Mesodermal cell (in vitro differentiated cells): ENCODE results near the gene ZNF830.
"Not testable (repeated sequence)": the region's sequence is repeated elsewhere in the genome, so short reads cannot be mapped to it uniquely, and the experiment has no call there.

Experiments
- H3K27ac ChIP-seq: 2 replicates; pipeline ENCODE4 v1.7.0; 2013; ENCODE audit warnings: mild to moderate bottlenecking, low read depth, low read length, moderate library complexity; ENCODE audit not compliant: severe bottlenecking
- H3K36me3 ChIP-seq: 2 replicates; pipeline ENCODE4 v1.7.1; 2013; ENCODE audit warnings: mild to moderate bottlenecking, low read length, moderate library complexity; ENCODE audit not compliant: control insufficient read depth, insufficient read depth
- H3K4me1 ChIP-seq: one replicate; pipeline ENCODE4 v1.7.1; 2013; ENCODE audit warnings: mild to moderate bottlenecking, low read length; ENCODE audit not compliant: insufficient read depth, control insufficient read depth, poor library complexity, severe bottlenecking
- H3K4me3 ChIP-seq: 2 replicates; pipeline ENCODE4 v1.7.0; 2013; ENCODE audit warnings: low read length, control low read depth, mild to moderate bottlenecking; ENCODE audit not compliant: insufficient read depth, poor library complexity, severe bottlenecking; ENCODE audit errors: extremely low read depth
- H3K9me3 ChIP-seq: 2 replicates; pipeline ENCODE4 v1.7.1; 2013; ENCODE audit warnings: mild to moderate bottlenecking, low read length, moderate library complexity; ENCODE audit not compliant: control insufficient read depth
- WGBS, 2 experiments: methylation state at CpG; one replicate each; pipeline ENCODE4 v1.1.5; 2013; ENCODE audit warnings: missing lambda C conversion rate in 2 of 2; ENCODE audit not compliant: insufficient coverage in 2 of 2; 5-methylcytosine and 5-hydroxymethylcytosine counted together

ZNF830 gene

DNA sequence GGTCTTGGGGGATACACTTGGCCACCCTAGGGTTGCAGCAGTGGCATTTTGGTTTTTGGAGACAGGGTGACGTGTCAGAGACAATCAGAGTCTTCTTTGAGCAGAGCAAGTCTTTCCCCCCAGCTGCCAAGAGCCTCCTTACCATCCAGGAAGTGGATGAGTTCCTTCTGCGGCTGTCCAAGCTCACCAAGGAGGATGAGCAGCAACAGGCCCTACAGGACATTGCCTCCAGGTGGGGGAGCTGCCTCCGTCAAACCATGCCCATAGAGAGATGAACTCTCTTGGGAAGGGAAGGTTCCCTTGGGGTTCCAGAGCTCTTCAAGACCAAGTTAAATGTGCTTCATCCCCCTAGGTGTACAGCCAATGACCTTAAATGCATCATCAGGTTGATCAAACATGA, 30.3 kb downstream of the ZNF830 start:
- no peaks in the 10 kb centered on the region for H3K9me3 ChIP-seq
- no peaks in the 10 kb centered on the region for H3K4me1 ChIP-seq
- WGBS, 2 experiments = 93 to 96% methylated on average over 3 of the region's 3 CpGs
- H3K36me3 ChIP-seq = peaks cover 94% of the 10 kb centered on the region
- H3K27ac ChIP-seq = no peak overlapping the region
- H3K4me3 ChIP-seq = no peak overlapping the region

DNA sequence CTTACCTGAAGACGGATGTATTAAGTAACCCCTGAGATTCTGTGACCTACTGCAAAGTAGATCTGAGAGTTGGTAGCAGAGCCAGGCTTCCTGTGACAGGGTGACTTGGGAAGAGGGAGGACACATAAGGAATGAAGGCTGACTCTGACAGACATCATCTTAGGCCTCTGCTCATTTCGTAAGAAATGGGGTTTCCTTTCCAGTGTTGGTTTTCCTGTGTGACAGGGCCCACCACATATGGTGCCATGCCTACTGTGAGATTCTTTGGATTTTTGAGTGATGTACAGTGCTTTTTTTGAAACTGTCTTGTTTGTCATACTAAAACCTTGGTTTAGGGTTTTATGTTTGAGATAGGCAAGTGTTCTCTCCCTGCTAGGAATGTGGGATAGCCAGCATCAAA, 31.7 kb downstream of the ZNF830 start:
- Histone ChIP-seq H3K27ac (no peak overlapping the region), H3K4me3 (no peak overlapping the region), H3K36me3 (peaks cover 91% of the 10 kb centered on the region), H3K4me1 (no peaks in the 10 kb centered on the region), H3K9me3 (no peaks in the 10 kb centered on the region)
- WGBS, 2 experiments = 88 to 92% methylated on average over 2 of the region's 2 CpGs

DNA sequence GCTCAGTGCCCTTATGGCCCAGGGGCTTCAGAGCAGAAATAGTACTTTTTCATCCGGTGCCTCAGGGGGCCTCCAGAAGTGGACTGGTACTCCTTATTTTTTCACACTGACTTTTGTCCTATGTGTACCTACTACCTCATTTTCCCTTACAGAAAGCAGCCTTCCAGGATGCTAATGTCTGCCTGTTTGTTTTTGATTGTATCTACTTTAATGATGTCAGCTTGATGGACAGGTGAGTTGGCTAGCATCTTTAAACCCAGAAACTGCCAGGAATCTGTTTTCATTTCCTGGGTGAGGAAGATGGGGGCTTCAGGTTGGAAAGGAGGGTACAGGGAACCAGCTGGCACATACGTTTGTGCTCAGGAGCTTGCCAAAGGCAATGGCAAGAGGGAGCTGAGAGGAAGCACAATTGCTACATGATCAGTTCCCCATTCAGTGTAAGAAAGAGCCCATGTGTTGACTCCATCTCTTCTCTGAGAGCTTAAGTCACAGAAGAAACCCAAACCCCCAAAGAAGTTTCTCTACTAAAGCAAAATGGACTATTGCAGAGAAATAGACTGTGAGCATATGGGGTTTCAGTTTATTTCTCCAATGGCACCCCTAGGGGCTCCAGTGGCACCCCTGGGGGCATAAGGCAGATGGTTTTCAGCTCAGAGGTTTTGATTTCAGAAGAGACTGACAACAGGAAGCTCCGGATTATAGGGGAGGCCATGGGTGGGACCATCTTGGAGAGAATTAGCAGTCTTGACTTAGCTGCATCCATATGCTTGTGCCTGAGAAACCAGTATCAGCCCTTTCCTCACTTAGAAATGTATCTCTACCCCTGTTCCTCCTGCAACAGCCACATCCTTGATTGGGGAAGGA, 35.3 kb downstream of the ZNF830 start:
- no peak overlapping the region for H3K4me3 ChIP-seq
- WGBS, 2 experiments = 93 to 100% methylated on average over 2 to 3 of the region's 3 CpGs
- H3K27ac ChIP-seq = no peak overlapping the region
- no peaks in the 10 kb centered on the region for H3K4me1 ChIP-seq
- peaks cover 89% of the 10 kb centered on the region for H3K36me3 ChIP-seq
- no peaks in the 10 kb centered on the region for H3K9me3 ChIP-seq

DNA sequence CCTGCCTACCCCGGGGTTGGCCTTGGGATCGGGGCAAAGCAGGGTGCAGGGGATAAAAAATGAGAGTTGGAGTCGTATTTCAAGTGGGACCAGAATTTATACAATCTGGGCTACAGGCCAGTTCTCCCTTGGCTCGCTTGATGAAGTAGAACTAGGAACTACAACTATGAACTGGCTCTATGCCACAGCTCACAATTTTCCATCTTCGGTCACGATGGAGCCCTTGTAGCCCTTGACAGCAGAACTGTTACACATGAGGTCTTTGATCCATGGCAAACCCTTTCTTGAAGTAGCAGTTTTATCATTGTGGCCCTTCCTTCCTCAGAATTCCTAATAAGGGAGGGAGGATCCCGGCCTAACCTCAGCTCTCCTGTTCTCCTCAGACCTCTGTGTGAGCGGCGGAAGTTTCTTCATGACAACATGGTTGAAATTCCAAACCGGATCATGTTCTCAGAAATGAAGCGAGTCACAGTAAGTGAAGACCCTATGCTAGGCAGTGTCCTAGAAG, 36.1 kb downstream of the ZNF830 start:
- H3K9me3 ChIP-seq = no peaks in the 10 kb centered on the region
- H3K27ac ChIP-seq = no peak overlapping the region
- no peak overlapping the region for H3K4me3 ChIP-seq
- 93 to 98% methylated on average over 9 to 10 of the region's 11 CpGs for WGBS, 2 experiments
- H3K36me3 ChIP-seq = peaks cover 89% of the 10 kb centered on the region
- H3K4me1 ChIP-seq = no peaks in the 10 kb centered on the region

DNA sequence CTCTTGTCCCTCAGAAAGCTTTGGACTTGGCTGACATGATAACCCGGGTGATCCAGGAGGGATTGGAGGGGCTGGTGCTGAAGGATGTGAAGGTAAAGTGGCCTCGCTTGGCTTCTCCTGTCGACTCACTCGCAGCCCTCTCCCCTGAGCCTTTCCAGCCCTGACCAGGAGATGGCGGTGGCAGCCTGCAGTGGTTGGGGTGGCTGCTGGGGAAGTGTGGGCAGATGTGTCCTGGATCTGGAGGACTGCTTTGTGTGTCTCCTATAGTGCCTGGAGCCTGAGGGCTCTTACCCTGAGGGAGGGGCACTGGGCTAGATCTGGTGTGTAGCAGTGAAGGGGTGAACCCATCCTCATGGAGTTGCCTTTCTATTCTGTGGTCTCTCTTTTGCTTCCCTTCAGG, 36.9 kb downstream of the ZNF830 start:
- WGBS, 2 experiments = 66 to 83% methylated on average over 1 to 2 of the region's 5 CpGs
- no peaks in the 10 kb centered on the region for H3K4me1 ChIP-seq
- H3K4me3 ChIP-seq = no peak overlapping the region
- H3K9me3 ChIP-seq = no peaks in the 10 kb centered on the region
- peaks cover 89% of the 10 kb centered on the region for H3K36me3 ChIP-seq
- no peak overlapping the region for H3K27ac ChIP-seq

DNA sequence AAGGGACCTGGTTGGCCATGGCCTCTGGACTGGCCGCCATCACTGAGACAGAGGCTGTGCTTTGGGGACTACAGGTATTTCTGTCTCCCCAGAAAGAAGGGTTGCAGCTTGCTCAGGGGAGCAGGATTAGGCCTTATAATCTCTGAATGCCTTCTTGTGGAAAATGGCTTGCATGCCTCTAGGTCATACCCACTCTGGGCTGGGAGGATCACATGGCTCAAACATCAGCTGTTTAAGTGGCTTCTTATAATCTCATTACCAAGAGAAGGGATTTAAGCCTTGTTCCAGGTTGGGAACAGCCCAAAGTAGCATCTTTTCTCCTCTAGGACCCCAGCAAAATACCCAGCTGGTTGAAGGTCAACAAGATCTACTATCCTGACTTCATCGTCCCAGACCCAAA, 38.1 kb downstream of the ZNF830 start:
- 100% methylated on average over 1 of the region's 2 CpGs for WGBS, 2 experiments
- H3K4me1 ChIP-seq = no peaks in the 10 kb centered on the region
- no peaks in the 10 kb centered on the region for H3K9me3 ChIP-seq
- no peak overlapping the region for H3K4me3 ChIP-seq
- H3K36me3 ChIP-seq = peaks cover 89% of the 10 kb centered on the region
- H3K27ac ChIP-seq = no peak overlapping the region

DNA sequence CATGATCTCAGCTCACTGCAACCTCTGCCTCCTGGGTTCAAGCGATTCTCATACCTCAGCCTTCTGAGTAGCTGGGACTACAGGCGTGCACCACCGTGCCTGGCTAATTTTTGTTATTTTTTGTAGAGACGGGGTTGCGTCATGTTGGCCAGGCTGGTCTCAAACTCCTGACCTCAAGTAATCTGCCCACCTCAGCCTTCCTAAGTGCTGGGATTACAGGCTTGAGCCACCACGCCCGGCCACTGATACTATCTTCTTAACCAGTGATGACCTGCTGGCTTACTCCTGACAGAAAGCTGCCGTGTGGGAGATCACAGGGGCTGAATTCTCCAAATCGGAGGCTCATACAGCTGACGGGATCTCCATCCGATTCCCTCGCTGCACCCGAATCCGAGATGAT, 39.6 kb downstream of the ZNF830 start:
- peaks cover 87% of the 10 kb centered on the region for H3K36me3 ChIP-seq
- not testable (repeated sequence) for H3K27ac ChIP-seq, H3K4me1 ChIP-seq, H3K4me3 ChIP-seq, H3K9me3 ChIP-seq
- WGBS, 2 experiments = 89 to 96% methylated on average over 13 to 14 of the region's 14 CpGs

DNA sequence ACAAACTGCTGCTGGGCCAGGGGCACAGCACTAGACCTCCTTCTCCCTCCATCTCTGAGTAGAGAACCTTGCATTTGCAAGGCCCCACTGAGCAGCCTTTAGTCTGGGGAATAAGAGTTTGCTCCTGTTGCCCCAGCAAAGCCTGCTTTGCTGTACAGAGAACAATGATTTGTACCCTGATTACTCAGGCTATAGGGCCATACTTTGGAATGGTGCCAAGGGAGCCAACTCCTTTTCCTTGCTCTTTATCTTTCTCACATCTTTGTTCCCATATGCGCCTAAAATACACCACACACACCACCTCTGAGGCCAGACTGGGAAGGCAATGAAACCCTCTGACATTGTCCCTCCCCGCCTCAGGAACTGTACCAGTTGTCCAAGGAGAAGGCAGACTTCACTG, 40.2 kb downstream of the ZNF830 start:
- Histone ChIP-seq H3K4me1 (no peaks in the 10 kb centered on the region), H3K36me3 (peaks cover 87% of the 10 kb centered on the region), H3K27ac (no peak overlapping the region), H3K9me3 (no peaks in the 10 kb centered on the region), H3K4me3 (no peak overlapping the region)
- WGBS, 2 experiments = 100% methylated on average over 2 of the region's 2 CpGs; no CpG with 5 or more reads in 1 of the 2 experiments

DNA sequence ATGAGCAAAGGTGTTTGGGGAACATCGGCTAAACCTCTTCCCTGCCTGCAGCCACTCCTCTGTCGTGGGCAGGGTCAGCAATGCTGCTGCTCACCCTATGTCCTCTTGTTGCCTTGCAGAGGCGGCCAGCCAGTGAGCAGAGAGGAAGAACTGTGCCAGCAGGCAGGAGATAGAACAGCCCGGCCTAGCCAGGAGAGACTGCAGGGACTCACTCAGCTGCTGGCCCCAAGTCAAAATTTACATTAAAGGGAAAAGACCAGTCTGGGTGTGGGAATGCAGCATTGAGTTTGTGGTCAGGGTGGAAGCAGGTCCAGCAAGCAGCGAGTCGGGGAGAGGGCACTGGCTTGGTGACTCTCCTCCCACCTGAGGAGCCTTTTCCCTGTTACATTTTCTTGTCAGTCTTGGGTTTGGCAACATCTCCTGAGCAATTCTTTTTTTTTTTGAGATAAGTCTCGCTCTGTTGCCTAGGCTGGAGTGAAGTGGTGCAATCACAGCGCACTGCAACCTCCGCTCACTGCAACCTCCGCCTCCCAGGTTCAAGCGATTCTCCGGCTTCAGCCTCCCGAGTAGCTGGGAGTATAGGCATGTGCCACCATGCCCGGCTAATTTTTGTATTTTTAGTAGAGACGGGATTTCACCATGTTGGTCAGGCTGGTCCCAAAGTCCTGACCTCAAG, 41.7 kb downstream of the ZNF830 start:
- no peaks in the 10 kb centered on the region for H3K9me3 ChIP-seq
- H3K4me1 ChIP-seq = no peaks in the 10 kb centered on the region
- no peak overlapping the region for H3K4me3 ChIP-seq
- no peak overlapping the region for H3K27ac ChIP-seq
- whole genome bisulfite sequencing, 2 experiments = 91 to 93% methylated on average over 12 to 15 of the region's 15 CpGs
- peaks cover 92% of the 10 kb centered on the region for H3K36me3 ChIP-seq

DNA sequence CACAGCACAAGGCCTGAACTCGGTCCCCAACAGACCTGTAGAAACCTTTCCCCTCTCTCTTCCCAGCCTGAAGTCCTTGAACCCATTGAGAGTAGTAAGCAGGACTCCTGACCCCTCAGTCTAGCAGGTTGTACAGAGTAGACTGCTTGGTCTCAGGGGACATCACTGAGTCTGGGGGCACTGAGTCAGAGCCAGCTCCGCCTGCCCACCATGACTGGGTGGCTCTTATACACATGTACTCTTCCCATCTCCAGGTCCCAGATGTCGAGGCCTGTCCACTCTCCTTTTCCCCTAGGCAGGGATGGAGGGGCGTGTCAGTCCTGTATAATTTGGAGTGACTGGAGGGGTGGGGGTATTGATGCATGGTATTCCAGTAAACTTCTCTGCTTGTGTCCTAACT, 42.4 kb downstream of the ZNF830 start:
- H3K36me3 ChIP-seq = peaks cover 93% of the 10 kb centered on the region
- no peak overlapping the region for H3K4me3 ChIP-seq
- no peaks in the 10 kb centered on the region for H3K9me3 ChIP-seq
- H3K27ac ChIP-seq = no peak overlapping the region
- WGBS, 2 experiments = 75 to 82% methylated on average over 1 to 2 of the region's 4 CpGs
- H3K4me1 ChIP-seq = no peaks in the 10 kb centered on the region

DNA sequence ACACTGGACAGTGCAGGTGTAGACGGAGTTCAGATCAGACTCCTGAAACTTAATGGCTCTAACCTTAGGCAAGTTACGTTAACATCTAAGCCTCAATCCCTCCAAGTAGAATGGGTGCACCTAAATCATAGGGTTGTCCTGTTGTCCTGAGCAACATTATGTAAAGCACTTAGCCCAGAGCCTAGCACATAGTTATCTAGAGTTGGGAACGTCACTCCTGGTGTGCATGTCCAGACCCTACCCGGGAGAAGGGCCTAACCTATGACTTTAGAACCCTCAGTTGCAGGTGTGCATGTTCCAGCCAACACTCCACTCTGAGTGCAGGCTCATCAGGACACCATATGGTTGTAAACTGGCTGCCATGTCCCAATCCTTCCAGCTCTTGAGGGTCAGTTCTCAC, 45.0 kb downstream of the ZNF830 start:
- Histone ChIP-seq H3K36me3 (peaks cover 77% of the 10 kb centered on the region), H3K9me3 (no peaks in the 10 kb centered on the region), H3K4me1 (no peaks in the 10 kb centered on the region), H3K27ac (no peak overlapping the region), H3K4me3 (no peak overlapping the region)
- 81 to 85% methylated on average over 3 of the region's 4 CpGs for WGBS, 2 experiments
